Common myeloid progenitor, CD34-positive (primary cell): Measurements from ENCODE around the gene STAT3.

Experiments used
- CTCF ChIA-PET: fragments of 350-600 bp; sonication (Branson Sonifier 250); formaldehyde crosslinking; loops from one replicate; lab custom pipeline; 2021; ENCODE audit warnings: antibody characterized with exemption; lab: Charles Lee
- POLR2A ChIA-PET: fragments of 350-600 bp; sonication (Branson Sonifier 250); formaldehyde crosslinking; loops from one replicate; lab custom pipeline; 2021; ENCODE audit warnings: antibody characterized with exemption; lab: Charles Lee
- DNase-seq, 3 donors: peaks; one replicate each; pipeline versions ENCODE4 v3.0.0 to v3.0.0-alpha.2; 2013
- H3K27ac ChIP-seq, 2 experiments: 1 replicate in 1 of 2; 2 replicates in 1 of 2; pipeline ENCODE4 v1.7.0; 2013; ENCODE audit warnings: inconsistent platforms in 2 of 2, low read length in 2 of 2, mild to moderate bottlenecking in 2 of 2, low read depth in 1 of 2, moderate library complexity in 1 of 2; ENCODE audit not compliant: severe bottlenecking in 2 of 2, insufficient read depth in 1 of 2, poor library complexity in 1 of 2
- H3K27me3 ChIP-seq, 5 experiments: replicated peaks in 2 of 5; 1 replicate in 3 of 5; 2 replicates in 2 of 5; pipeline versions ENCODE4 v1.6.1 to v1.7.0; 2013; ENCODE audit warnings: low read length in 4 of 5, mild to moderate bottlenecking in 2 of 5, moderate library complexity in 2 of 5, inconsistent platforms in 1 of 5; ENCODE audit not compliant: insufficient read depth in 5 of 5, control insufficient read depth in 4 of 5
- H3K36me3 ChIP-seq, 4 experiments: 1 replicate in 2 of 4; 2 replicates in 2 of 4; pipeline versions ENCODE4 v1.6.1 to v1.7.0; 2013; ENCODE audit warnings: low read length in 3 of 4, control low read depth in 1 of 4, mild to moderate bottlenecking in 1 of 4; ENCODE audit not compliant: control insufficient read depth in 4 of 4, insufficient read depth in 4 of 4
- H3K4me1 ChIP-seq, 4 experiments: 1 replicate in 3 of 4; 2 replicates in 1 of 4; pipeline versions ENCODE4 v1.6.1 to v1.7.1; 2013; ENCODE audit warnings: low read length in 3 of 4, mild to moderate bottlenecking in 3 of 4, control low read depth in 1 of 4, inconsistent platforms in 1 of 4, moderate library complexity in 1 of 4; ENCODE audit not compliant: control insufficient read depth in 4 of 4, insufficient read depth in 4 of 4; ENCODE audit errors: control extremely low read depth in 1 of 4
- H3K4me3 ChIP-seq, 7 experiments: 1 replicate in 4 of 7; 2 replicates in 3 of 7; pipeline versions ENCODE4 v1.5.1 to v1.7.0; 2013; ENCODE audit warnings: mild to moderate bottlenecking in 7 of 7, low read length in 6 of 7, moderate library complexity in 6 of 7, inconsistent platforms in 2 of 7, low read depth in 2 of 7, control low read depth in 1 of 7; ENCODE audit not compliant: insufficient read depth in 4 of 7, control insufficient read depth in 1 of 7; ENCODE audit errors: extremely low read depth in 1 of 7
- H3K9me3 ChIP-seq, 5 experiments: 1 replicate in 4 of 5; 2 replicates in 1 of 5; pipeline versions ENCODE4 v1.6.1 to v1.7.1; 2013; ENCODE audit warnings: low read length in 4 of 5, mild to moderate bottlenecking in 2 of 5, inconsistent platforms in 1 of 5, low read depth in 1 of 5, moderate library complexity in 1 of 5; ENCODE audit not compliant: control insufficient read depth in 4 of 5, insufficient read depth in 2 of 5; ENCODE audit errors: control extremely low read depth in 1 of 5
- WGBS: methylation state at CpG from one replicate; pipeline ENCODE4 v1.1.5; 2013; ENCODE audit not compliant: insufficient coverage; 5-methylcytosine and 5-hydroxymethylcytosine counted together

Gene STAT3

DNA sequence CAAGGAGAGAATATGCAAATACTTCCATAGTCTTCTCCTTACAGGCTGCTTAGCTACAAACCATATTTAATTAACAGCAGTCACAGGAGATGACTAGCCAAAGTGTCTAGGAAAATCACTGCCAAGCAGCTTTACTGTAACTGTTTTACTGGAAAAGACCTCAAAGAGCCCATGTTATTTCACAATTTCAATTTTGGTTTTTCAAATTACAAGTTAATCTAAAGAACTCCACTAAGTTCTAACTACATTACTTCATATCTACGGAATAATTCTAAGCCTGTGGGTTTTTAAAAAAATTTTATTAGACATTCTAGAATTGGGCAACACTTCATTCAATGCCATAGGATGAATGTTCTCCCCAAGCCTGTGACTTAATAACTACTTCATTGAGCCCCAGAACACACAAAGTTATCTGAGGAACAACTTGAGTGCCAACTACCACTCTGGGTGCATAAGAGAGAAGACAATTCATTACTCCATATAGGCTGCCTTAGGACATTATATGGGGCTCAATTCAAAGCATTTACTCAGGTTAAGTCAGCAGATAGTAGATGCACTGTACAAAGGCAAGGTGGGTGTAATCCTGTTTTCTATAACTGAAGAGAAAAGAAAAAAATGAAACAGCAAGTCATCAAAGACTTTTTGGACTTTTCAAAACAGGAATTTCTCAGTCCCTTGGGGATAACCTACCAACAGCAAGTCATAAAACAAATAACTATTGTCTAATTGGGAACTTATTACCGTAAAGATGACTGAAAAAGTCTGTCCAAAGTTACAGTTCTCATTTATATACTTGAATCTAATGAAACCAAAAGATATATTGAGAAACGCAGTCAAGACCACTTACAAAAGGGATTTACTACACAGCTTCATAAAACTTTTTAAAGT is 33.0 kb downstream of the STAT3 start:
- no CpG with 5 or more reads among the region's 3 CpGs for WGBS
- ChIA-PET POLR2A (interaction anchor here (0.6 to 0.7 kb wide), 2 partner anchors 66 to 109 kb away, joined by 3 read pairs; no protein-coding TSS in a partner anchor), CTCF (interaction anchor here (1.2 kb wide), 2 partner anchors 45 to 48 kb away, joined by 3 to 4 read pairs; no protein-coding TSS in a partner anchor)
- H3K4me3 ChIP-seq: no peak overlapping the region
- no peaks in the 10 kb centered on the region for H3K9me3 ChIP-seq
- peaks cover 0 to 11% (median 6%) of the 10 kb centered on the region in 4 experiments for H3K4me1 ChIP-seq
- no peak for DNase-seq
- H3K36me3 ChIP-seq: peaks cover 3 to 4% (median 4%) of the 10 kb centered on the region in 4 experiments
- no peak overlapping the region for H3K27ac ChIP-seq
- H3K27me3 ChIP-seq: no peaks in the 10 kb centered on the region

DNA sequence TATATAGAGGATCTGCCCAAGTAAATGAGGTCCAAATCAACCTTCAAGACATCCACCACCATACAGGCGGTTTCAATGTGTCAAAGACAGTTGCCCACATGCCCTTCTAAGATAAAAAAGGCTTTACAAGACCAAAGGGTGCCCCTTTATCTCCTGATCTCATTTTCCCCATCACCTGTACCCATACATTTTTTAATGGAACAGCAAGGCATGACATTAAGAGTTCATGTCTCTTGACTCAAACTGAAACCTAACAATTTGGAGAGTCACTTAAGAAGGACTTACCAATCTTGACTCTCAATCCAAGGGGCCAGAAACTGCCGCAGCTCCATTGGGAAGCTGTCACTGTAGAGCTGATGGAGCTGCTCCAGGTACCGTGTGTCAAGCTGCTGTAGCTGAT is 40.1 kb downstream of the STAT3 start:
- Histone ChIP-seq H3K9me3 (peaks cover 0 to 1% (median 0%) of the 10 kb centered on the region in 5 experiments), H3K27ac (no peak overlapping the region), H3K4me1 (peaks cover 0 to 5% (median 5%) of the 10 kb centered on the region in 4 experiments), H3K27me3 (no peaks in the 10 kb centered on the region), H3K36me3 (peaks cover 15 to 39% (median 24%) of the 10 kb centered on the region in 4 experiments), H3K4me3 (no peak overlapping the region)
- ChIA-PET POLR2A (interaction anchor here (0.6 kb wide), 1 partner anchor 285 kb away, joined by 3 read pairs; no protein-coding TSS in a partner anchor), CTCF (interaction anchor here (1.0 to 3.2 kb wide), 3 partner anchors 11 to 55 kb away, joined by 3 to 9 read pairs (median 3); no protein-coding TSS in a partner anchor)
- 96% methylated on average over 3 of the region's 3 CpGs for WGBS
- no peak for DNase-seq

DNA sequence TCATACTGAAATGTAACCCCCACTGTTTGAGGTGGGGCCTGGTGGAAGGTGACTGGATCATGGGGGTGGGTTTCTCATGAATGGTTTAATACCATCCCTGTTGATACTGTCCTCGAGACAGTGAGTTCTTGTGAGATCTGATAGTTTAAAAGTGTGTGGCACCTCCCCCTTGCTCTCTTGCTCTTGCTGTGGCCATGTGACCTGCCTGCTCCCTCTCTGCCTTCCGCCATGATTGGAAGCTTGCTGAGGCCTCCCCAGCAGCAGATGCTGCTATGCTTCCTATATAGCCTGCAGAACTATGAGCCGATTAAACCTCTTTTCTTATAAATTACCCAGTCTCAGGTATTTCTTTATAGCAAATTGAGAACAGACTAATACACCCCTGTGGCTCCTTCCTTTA is 40.6 kb downstream of the STAT3 start:
- ChIA-PET CTCF (interaction anchor here (1.0 to 3.2 kb wide), 3 partner anchors 11 to 55 kb away, joined by 3 to 9 read pairs (median 3); no protein-coding TSS in a partner anchor), POLR2A (interaction anchor here (0.6 kb wide), 1 partner anchor 286 kb away, joined by 3 read pairs; no protein-coding TSS in a partner anchor)
- no peak for DNase-seq
- H3K36me3 ChIP-seq: peaks cover 17 to 42% (median 24%) of the 10 kb centered on the region in 4 experiments
- H3K4me3 ChIP-seq: no peak overlapping the region
- peaks cover 0 to 5% (median 5%) of the 10 kb centered on the region in 4 experiments for H3K4me1 ChIP-seq
- no peaks in the 10 kb centered on the region for H3K27me3 ChIP-seq
- H3K27ac ChIP-seq: no peak overlapping the region
- 92% methylated on average over 2 of the region's 3 CpGs for WGBS
- peaks cover 0 to 1% (median 0%) of the 10 kb centered on the region in 5 experiments for H3K9me3 ChIP-seq

DNA sequence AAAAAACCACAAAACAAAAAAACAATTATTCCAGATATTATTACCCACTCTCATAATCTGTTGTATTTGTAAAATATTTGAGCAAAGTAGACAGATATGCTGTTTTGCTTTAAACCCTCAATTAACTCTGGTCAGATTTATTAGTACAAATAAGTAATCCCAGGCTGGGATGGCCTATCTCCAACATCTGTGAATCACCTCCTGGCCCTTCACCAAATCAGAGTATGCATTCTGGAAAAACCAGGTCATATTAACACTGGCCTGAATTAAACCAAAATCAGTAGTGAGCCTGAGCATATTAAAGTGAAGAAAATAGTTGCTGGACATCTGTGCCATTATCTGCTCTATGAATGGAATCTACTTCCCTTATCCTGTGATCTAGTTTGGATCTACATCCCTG is 41.0 kb downstream of the STAT3 start:
- ChIA-PET CTCF (interaction anchor here (0.6 to 3.2 kb wide), 2 partner anchors 56 to 167 kb away, joined by 3 to 9 read pairs; no protein-coding TSS in a partner anchor), POLR2A (no interaction called here)
- H3K36me3 ChIP-seq: peaks cover 18 to 46% (median 25%) of the 10 kb centered on the region in 4 experiments
- peaks cover 0 to 1% (median 0%) of the 10 kb centered on the region in 5 experiments for H3K9me3 ChIP-seq
- H3K27ac ChIP-seq: no peak overlapping the region
- H3K4me3 ChIP-seq: no peak overlapping the region
- no peak for DNase-seq
- peaks cover 0 to 7% (median 5%) of the 10 kb centered on the region in 4 experiments for H3K4me1 ChIP-seq
- no peaks in the 10 kb centered on the region for H3K27me3 ChIP-seq

DNA sequence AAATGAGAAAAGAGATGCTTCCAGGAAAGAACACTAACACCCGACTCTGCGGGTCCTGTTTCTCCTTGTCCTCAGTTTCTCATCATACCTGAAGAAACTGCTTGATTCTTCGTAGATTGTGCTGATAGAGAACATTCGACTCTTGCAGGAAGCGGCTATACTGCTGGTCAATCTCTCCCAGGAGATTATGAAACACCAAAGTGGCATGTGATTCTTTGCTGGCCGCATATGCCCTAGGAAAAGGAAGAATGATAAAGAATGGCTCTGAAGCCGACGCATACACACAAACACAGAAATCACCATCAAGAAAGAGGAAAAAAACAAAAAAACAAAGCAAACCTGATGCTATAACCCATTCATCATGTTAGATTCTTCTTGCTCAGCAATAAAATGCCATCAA is 41.8 kb downstream of the STAT3 start:
- ChIA-PET POLR2A (no interaction called here), CTCF (interaction anchor here (0.6 kb wide), 1 partner anchor 166 kb away, joined by 3 read pairs; no protein-coding TSS in a partner anchor)
- DNase-seq: no peak
- H3K4me1 ChIP-seq: peaks cover 0 to 9% (median 5%) of the 10 kb centered on the region in 4 experiments
- no peak overlapping the region for H3K27ac ChIP-seq
- WGBS: 89% methylated on average over 2 of the region's 8 CpGs
- no peak overlapping the region for H3K4me3 ChIP-seq
- peaks cover 0 to 1% (median 0%) of the 10 kb centered on the region in 5 experiments for H3K9me3 ChIP-seq
- peaks cover 18 to 52% (median 32%) of the 10 kb centered on the region in 4 experiments for H3K36me3 ChIP-seq
- H3K27me3 ChIP-seq: no peaks in the 10 kb centered on the region

DNA sequence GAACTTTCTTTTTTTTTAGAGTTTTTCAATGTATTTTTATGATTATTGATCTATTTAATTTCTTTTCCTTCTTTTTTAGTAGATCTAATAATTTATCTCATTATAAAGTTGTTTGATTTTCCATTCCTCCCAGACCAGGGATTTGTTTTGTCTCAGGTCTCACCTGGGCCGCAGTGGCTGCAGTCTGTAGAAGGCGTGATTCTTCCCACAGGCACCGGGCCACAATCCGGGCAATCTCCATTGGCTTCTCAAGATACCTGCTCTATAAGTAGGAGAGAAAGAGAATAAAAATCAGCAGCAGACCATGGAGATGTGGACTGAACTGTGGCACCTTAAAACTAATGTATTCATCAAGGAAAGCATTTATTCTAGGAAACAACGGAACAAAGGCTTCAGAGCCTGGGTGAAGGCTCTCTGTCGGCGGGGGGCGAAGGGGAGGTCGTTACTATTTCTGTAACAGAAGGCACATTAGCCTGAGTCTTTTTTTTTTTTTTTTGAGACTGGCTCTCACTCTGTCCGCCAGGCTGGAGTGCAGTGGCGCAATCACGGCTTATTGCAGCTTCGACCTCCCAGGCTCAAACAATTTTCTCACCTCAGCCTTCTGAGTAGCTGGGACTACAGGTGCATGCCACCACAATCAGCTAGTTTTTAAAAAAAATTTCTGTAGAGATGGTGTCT is 42.7 kb downstream of the STAT3 start:
- ChIA-PET POLR2A (no interaction called here), CTCF (interaction anchor here (0.7 kb wide), 1 partner anchor 1930 kb away, joined by 3 read pairs; no protein-coding TSS in a partner anchor)
- peaks cover 0 to 1% (median 0%) of the 10 kb centered on the region in 5 experiments for H3K9me3 ChIP-seq
- no peak overlapping the region for H3K4me3 ChIP-seq
- H3K27me3 ChIP-seq: no peaks in the 10 kb centered on the region
- H3K4me1 ChIP-seq: peaks cover 0 to 9% (median 5%) of the 10 kb centered on the region in 4 experiments
- H3K36me3 ChIP-seq: peaks cover 22 to 62% (median 39%) of the 10 kb centered on the region in 4 experiments
- 94% methylated on average over 9 of the region's 13 CpGs for WGBS
- DNase-seq: no peak
- H3K27ac ChIP-seq: no peak overlapping the region
